DOHH2 (cell line): Measurements from ENCODE around the gene BMERB1.

Experiments used
- CTCF ChIP-seq: fragments of 200-600 bp; sonication (generic); IDR thresholded peaks from one replicate; pipeline ENCODE4 v1.5.1; 2014; ENCODE audit warnings: antibody characterized with exemption, mild to moderate bottlenecking, low read depth, low read length; ENCODE audit not compliant: poor library complexity, severe bottlenecking
- EZH2phosphoT487 ChIP-seq: fragments of 200-600 bp; sonication (generic); IDR thresholded peaks from 2 replicates; pipeline ENCODE4 v1.6.1; 2017; ENCODE audit warnings: borderline replicate concordance, mild to moderate bottlenecking, antibody characterized with exemption, low read length, moderate library complexity, mixed read lengths

GRCh38 chr16:15459791-15460190, 25.4 kb downstream of the BMERB1 start:
- TF ChIP-seq CTCF (no peak), EZH2phosphoT487 (no peak)
